Esophagus muscularis mucosa (tissue), 4 donors: ENCODE measurements around the gene SH3BGRL2. TPM values are rescaled to one million over a fixed set of nuclear protein-coding genes. Genes with fewer than 3 reads are reported as not detected.

Source experiments
- DNase-seq: peaks from one replicate; pipeline ENCODE4 v3.0.0-alpha.2; 2017; ENCODE audit errors: extremely low spot score
- H3K27ac ChIP-seq, 4 donors: fragments of 200-600 bp; sonication (generic); replicated peaks in 1 of 4; 1 replicate in 3 of 4; 2 replicates in 1 of 4; pipeline ENCODE4 v1.5.1; 2016 to 2019; ENCODE audit warnings: mild to moderate bottlenecking in 1 of 4
- H3K27me3 ChIP-seq, 4 donors: fragments of 200-600 bp; sonication (generic); one replicate each; pipeline versions ENCODE4 v1.5.1 to v1.6.0; 2016 to 2019
- H3K36me3 ChIP-seq, 4 donors: fragments of 200-600 bp; sonication (generic); one replicate each; pipeline ENCODE4 v1.5.1; 2016 to 2019
- H3K4me1 ChIP-seq, 4 donors: fragments of 200-600 bp; sonication (generic); one replicate each; pipeline ENCODE4 v1.5.1; 2016 to 2019
- H3K4me3 ChIP-seq, 4 donors: fragments of 200-600 bp; sonication (generic); 1 replicate in 2 of 4; 2 replicates in 2 of 4; pipeline ENCODE4 v1.5.1; 2016 to 2019; ENCODE audit warnings: mild to moderate bottlenecking in 4 of 4, moderate library complexity in 1 of 4
- H3K9me3 ChIP-seq, 4 donors: fragments of 200-600 bp; sonication (generic); 1 replicate in 3 of 4; 2 replicates in 1 of 4; pipeline ENCODE4 v1.5.1; 2016 to 2019
- EP300 ChIP-seq: sonication (generic); formaldehyde crosslinking; IDR thresholded peaks from one replicate; pipeline ENCODE4 v1.6.1; 2017; ENCODE audit warnings: antibody characterized with exemption
- POLR2A ChIP-seq: fragments of 450-650 bp; IDR thresholded peaks from one replicate; pipeline ENCODE4 v1.6.1; 2017; ENCODE audit warnings: antibody characterized with exemption, moderate library complexity, mild to moderate bottlenecking, low read depth
- POLR2AphosphoS5 ChIP-seq, 2 donors: sonication (generic); formaldehyde crosslinking; IDR thresholded peaks; one replicate each; pipeline ENCODE4 v1.6.1; 2017; ENCODE audit warnings: antibody characterized with exemption in 2 of 2
- WGBS: methylation state at CpG from one replicate; pipeline ENCODE4 v1.1.5; 2018; 5-methylcytosine and 5-hydroxymethylcytosine counted together
- intact Hi-C: fragments of 100-400 bp; cut with DNase I; formaldehyde crosslinking; loops from one replicate; pipeline ENCODE4 v1.15.1; 2023
- total RNA-seq, 4 donors: library from RNA; depleted of rRNA; stranded (reverse); fragments of >200 nt; gene quantifications; one replicate each; pipeline versions ENCODE4 v1.1.0 to v1.2.1, GENCODE V29; 2016
- TF ChIP-seq, protein P1 (sequence below), 3 experiments: fragments of 200-600 bp in 2 of 3; fragments of 450-650 bp in 1 of 3; sonication (generic) in 2 of 3; IDR thresholded peaks; one replicate each; pipeline ENCODE4 v1.5.1; 2017 to 2019; ENCODE audit warnings: antibody characterized with exemption in 3 of 3, mild to moderate bottlenecking in 2 of 3, moderate library complexity in 1 of 3

The SH3BGRL2 gene
- total RNA-seq, 4 donors from 2014 or later: 22.8 to 34.1 (median 31.6) TPM

DNA sequence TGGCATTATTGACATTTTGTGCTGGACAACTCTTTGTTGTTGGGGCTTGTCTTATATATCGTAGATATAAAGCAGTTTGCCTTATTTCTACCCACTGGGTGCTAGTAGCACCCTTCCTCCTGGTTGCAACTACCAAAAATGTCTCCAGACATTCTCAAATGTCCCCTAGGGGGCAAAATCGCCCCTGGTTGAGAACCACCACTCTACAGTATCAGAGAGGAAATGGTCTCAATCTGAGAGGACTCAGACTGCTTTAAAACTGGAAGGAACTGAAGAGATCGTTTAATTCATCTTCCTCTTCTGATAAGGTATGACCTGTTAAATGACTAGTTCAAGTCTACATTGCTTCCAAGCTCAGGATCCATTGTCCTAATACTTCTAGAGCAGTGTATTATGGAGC, 14.9 kb downstream of the SH3BGRL2 start:
- no peak overlapping the region for H3K4me3 ChIP-seq
- TF ChIP-seq POLR2AphosphoS5 (IDR thresholded peaks at IDR 0.05) (no peak), POLR2A (no peak), EP300 (no peak)
- TF ChIP-seq, protein P1, sequence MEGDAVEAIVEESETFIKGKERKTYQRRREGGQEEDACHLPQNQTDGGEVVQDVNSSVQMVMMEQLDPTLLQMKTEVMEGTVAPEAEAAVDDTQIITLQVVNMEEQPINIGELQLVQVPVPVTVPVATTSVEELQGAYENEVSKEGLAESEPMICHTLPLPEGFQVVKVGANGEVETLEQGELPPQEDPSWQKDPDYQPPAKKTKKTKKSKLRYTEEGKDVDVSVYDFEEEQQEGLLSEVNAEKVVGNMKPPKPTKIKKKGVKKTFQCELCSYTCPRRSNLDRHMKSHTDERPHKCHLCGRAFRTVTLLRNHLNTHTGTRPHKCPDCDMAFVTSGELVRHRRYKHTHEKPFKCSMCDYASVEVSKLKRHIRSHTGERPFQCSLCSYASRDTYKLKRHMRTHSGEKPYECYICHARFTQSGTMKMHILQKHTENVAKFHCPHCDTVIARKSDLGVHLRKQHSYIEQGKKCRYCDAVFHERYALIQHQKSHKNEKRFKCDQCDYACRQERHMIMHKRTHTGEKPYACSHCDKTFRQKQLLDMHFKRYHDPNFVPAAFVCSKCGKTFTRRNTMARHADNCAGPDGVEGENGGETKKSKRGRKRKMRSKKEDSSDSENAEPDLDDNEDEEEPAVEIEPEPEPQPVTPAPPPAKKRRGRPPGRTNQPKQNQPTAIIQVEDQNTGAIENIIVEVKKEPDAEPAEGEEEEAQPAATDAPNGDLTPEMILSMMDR (IDR thresholded peaks at IDR 0.05): no peak
- H3K4me1 ChIP-seq: peaks cover 3 to 38% (median 22%) of the 10 kb centered on the region in 4 donors
- no peaks in the 10 kb centered on the region for H3K9me3 ChIP-seq
- no peak overlapping the region for H3K27ac ChIP-seq
- no peaks in the 10 kb centered on the region for H3K36me3 ChIP-seq
- DNase-seq: no peak
- no peaks in the 10 kb centered on the region for H3K27me3 ChIP-seq
- intact Hi-C loops: no loop called here
- 64% methylated on average over 3 of the region's 3 CpGs for WGBS

DNA sequence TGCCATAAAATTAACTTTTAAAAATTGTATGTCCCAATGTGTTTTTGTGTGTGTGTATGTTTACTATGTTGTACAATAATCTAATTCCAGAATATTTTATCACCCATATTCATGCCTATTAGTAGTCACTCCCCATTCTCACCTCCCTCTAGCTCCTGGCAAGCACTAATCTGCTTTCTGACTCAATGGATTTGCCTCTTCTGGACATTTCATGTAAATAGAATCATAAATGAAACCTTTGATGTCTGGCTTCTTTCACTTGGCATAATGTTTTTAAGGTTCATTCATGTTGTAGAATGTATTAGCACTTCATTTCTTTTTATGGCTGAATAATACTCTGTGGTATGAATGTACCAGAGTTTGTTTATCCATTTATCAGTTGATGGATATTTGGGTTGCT, 15.4 kb downstream of the SH3BGRL2 start:
- Histone ChIP-seq H3K36me3 (no peaks in the 10 kb centered on the region), H3K4me1 (peaks cover 0 to 38% (median 20%) of the 10 kb centered on the region in 4 donors), H3K9me3 (no peaks in the 10 kb centered on the region), H3K27me3 (no peaks in the 10 kb centered on the region), H3K4me3 (no peak overlapping the region), H3K27ac (no peak overlapping the region)
- DNase-seq: no peak
- TF ChIP-seq POLR2AphosphoS5 (IDR thresholded peaks at IDR 0.05): no peak
- no peak for TF ChIP-seq EP300
- TF ChIP-seq POLR2A: no peak
- TF ChIP-seq, protein P1 (IDR thresholded peaks at IDR 0.05): no peak
- intact Hi-C loops: no loop called here

DNA sequence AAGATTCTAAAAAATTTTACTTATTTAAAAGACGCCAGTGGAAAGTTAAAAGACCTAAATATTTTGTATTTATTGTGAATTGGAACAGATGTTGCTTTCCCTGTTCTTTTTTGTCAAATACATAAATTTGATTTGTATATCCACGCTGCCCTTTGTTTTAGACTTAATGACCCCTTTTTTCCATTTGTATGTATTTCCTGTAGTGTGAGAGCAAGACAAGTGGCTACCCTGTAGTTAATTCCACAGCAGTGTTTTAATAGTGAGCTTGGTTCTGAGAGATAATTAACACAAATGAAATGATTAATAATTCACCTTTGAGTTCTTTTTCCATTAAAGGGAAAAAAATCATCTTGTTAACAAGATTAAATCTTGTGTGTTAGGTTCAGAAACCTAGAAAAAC, 16.6 kb downstream of the SH3BGRL2 start:
- H3K27ac ChIP-seq: no peak overlapping the region
- no peak overlapping the region for H3K4me3 ChIP-seq
- WGBS: 81% methylated on average over 2 of the region's 2 CpGs
- peaks cover 0 to 38% (median 20%) of the 10 kb centered on the region in 4 donors for H3K4me1 ChIP-seq
- H3K36me3 ChIP-seq: no peaks in the 10 kb centered on the region
- intact Hi-C loops: no loop called here
- DNase-seq: no peak
- H3K27me3 ChIP-seq: no peaks in the 10 kb centered on the region
- TF ChIP-seq POLR2A (no peak), EP300 (no peak), POLR2AphosphoS5 (IDR thresholded peaks at IDR 0.05) (no peak)
- TF ChIP-seq, protein P1 (IDR thresholded peaks at IDR 0.05): no peak
- no peaks in the 10 kb centered on the region for H3K9me3 ChIP-seq

DNA sequence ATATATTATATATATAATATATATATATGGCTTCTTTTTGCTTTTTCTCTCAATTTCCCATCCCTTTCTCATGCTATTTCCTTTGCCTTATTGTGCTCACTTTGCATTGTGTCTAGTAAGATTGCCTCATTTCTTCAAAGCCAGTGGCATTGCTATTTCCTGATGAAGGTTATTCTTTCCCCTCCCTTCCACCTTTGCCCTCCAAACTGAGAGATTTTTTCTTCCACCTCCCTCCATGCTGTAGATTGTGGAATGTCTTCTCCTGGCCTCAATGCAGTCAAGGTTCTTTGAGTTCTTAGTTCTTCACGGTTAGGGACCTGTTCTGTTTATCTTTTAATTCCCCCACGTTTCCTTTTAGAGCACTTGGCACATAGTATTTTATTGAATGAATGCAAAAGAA, 17.2 kb downstream of the SH3BGRL2 start:
- no peak overlapping the region for H3K27ac ChIP-seq
- no peaks in the 10 kb centered on the region for H3K9me3 ChIP-seq
- no peak overlapping the region for H3K4me3 ChIP-seq
- TF ChIP-seq EP300: no peak
- TF ChIP-seq POLR2A: no peak
- TF ChIP-seq, protein P1 (IDR thresholded peaks at IDR 0.05): no peak
- no peak for TF ChIP-seq POLR2AphosphoS5 (IDR thresholded peaks at IDR 0.05)
- no peaks in the 10 kb centered on the region for H3K27me3 ChIP-seq
- 54% methylated on average over 2 of the region's 2 CpGs for WGBS
- H3K4me1 ChIP-seq: peaks cover 0 to 40% (median 20%) of the 10 kb centered on the region in 4 donors
- intact Hi-C loops: no loop called here
- DNase-seq: no peak
- H3K36me3 ChIP-seq: no peaks in the 10 kb centered on the region

DNA sequence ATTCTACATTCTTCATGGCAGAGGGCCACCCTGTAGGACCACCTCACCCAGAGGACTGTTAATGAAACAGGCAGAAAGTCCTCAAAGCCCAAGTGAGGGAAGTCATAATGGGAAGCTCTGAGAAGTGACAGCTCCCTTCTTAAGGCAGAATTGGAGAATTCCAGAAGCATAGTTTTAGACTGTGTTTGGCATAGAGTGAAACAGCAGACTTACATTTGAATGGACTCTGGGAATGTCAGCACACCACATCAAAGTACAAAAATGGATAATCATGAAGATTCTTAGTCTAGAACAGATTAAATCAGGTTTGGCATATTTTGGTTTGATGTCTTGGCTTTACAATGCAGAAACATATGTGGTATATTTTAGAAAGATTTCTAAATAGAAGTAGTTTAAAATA, 17.9 kb downstream of the SH3BGRL2 start:
- Histone ChIP-seq H3K27ac (no peak overlapping the region), H3K9me3 (no peaks in the 10 kb centered on the region), H3K27me3 (no peaks in the 10 kb centered on the region), H3K4me1 (peaks cover 0 to 43% (median 20%) of the 10 kb centered on the region in 4 donors), H3K36me3 (no peaks in the 10 kb centered on the region), H3K4me3 (no peak overlapping the region)
- DNase-seq: no peak
- no peak for TF ChIP-seq POLR2AphosphoS5 (IDR thresholded peaks at IDR 0.05)
- intact Hi-C loops: no loop called here
